Endodermal cell (in vitro differentiated cells): ENCODE results near the gene RHOT2. TPM values are rescaled to one million over a fixed set of nuclear protein-coding genes. Genes with fewer than 3 reads are reported as not detected.

Experiments
- DNase-seq: peaks from one replicate; pipeline ENCODE4 v3.0.0-alpha.2; 2017
- H3K27ac ChIP-seq: 2 replicates; pipeline ENCODE4 v1.5.1; 2013; ENCODE audit warnings: mild to moderate bottlenecking, low read depth, low read length, moderate library complexity
- H3K27me3 ChIP-seq: 2 replicates; pipeline ENCODE4 v1.6.1; 2013; ENCODE audit warnings: mild to moderate bottlenecking, low read length, moderate library complexity; ENCODE audit not compliant: insufficient read depth, control insufficient read depth, poor library complexity, severe bottlenecking
- H3K36me3 ChIP-seq: 2 replicates; pipeline ENCODE4 v1.7.0; 2013; ENCODE audit warnings: mild to moderate bottlenecking, low read length, moderate library complexity; ENCODE audit not compliant: control insufficient read depth, insufficient read depth
- H3K4me1 ChIP-seq: one replicate; pipeline ENCODE4 v1.7.0; 2013; ENCODE audit warnings: low read length; ENCODE audit not compliant: control insufficient read depth, insufficient read depth
- H3K4me3 ChIP-seq: 2 replicates; pipeline ENCODE4 v1.5.1; 2013; ENCODE audit warnings: mild to moderate bottlenecking, low read length, moderate library complexity
- H3K9ac ChIP-seq: 2 replicates; pipeline ENCODE4 v1.6.1; 2013; ENCODE audit warnings: mild to moderate bottlenecking, low read length, moderate library complexity; ENCODE audit not compliant: poor library complexity, severe bottlenecking; ENCODE audit errors: extremely low read depth
- H3K9me3 ChIP-seq: 2 replicates; pipeline ENCODE4 v1.6.1; 2013; ENCODE audit warnings: mild to moderate bottlenecking, low read length, moderate library complexity; ENCODE audit not compliant: control insufficient read depth
- H3K27ac Mint-ChIP-seq: 2 replicates; pipeline ENCODE4 v1.8.0; 2020; ENCODE audit warnings: mixed read lengths
- H3K27me3 Mint-ChIP-seq: 2 replicates; pipeline ENCODE4 v1.8.0; 2021; ENCODE audit warnings: mild to moderate bottlenecking, mixed read lengths; ENCODE audit not compliant: insufficient read depth
- H3K36me3 Mint-ChIP-seq: 2 replicates; pipeline ENCODE4 v1.8.0; 2020; ENCODE audit warnings: low read depth, mixed read lengths
- H3K4me1 Mint-ChIP-seq: 2 replicates; pipeline ENCODE4 v1.8.0; 2020; ENCODE audit warnings: mixed read lengths
- H3K4me3 Mint-ChIP-seq: 2 replicates; pipeline ENCODE4 v1.8.0; 2020; ENCODE audit warnings: mild to moderate bottlenecking, moderate library complexity, mixed read lengths
- H3K9me3 Mint-ChIP-seq: 2 replicates; pipeline ENCODE4 v1.8.0; 2020; ENCODE audit warnings: mild to moderate bottlenecking, mixed read lengths
- WGBS, 2 experiments: methylation state at CpG; one replicate each; pipeline versions ENCODE4 v1.1.5 to v1.1.7; 2013; ENCODE audit warnings: missing lambda C conversion rate in 2 of 2, mixed read lengths in 1 of 2; ENCODE audit not compliant: insufficient coverage in 1 of 2, insufficient read length in 1 of 2; 5-methylcytosine and 5-hydroxymethylcytosine counted together
- total RNA-seq, 2 donors: library from RNA; stranded (reverse); fragmentation: NEBNext Ultra II Directional in 1 of 2; extraction: Animal tissue kit (Norgen Biotek cat#: 25700) in 1 of 2; gene quantifications; 2 replicates in 1 of 2; 3 replicates in 1 of 2; pipeline ENCODE4 v1.2.1, GENCODE V29; 2021
- TF ChIP-seq, protein P1 (sequence below): fragments of 200-600 bp; sonication (generic); conservative IDR thresholded peaks from 2 replicates; pipeline ENCODE4 v1.5.0; 2021; ENCODE audit warnings: antibody characterized with exemption, mild to moderate bottlenecking

The RHOT2 gene
- total RNA-seq, 2 donors from 2014 or later = 180 to 193 TPM

DNA sequence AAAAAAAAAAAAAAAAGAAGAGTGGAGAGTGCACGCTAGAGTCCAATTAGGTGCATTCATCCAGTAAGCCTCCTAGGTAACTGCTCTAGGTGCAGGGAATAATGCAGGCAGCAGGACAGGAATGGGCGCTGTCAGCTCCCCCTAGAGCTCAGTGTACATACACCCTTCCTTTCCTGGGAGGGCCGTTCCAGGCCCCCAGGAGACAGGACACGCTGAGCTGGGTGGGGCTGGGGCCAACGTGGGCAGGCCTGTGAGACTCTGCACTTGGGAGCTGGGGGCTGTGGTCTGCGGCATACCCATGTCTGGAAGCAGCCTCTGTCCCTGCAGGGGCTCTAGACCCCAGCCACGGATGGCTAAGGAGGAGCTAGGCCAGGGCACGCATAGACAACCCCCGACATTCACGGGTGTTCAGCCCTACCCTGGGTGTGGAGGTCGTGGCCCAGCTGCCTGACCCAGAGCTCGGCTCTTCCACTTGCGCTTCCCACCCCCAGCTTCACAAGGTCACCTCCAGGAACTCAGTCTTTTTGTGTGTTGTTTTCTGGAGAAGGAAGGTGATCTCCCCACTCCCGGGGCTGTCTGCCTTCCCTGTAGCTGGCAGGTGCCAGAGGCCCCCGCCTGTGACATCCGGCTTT lies 52.0 kb downstream of the RHOT2 start:
- Mint-ChIP-seq H3K27me3 (peaks cover 8% of the 10 kb centered on the region), H3K9me3 (no peaks in the 10 kb centered on the region), H3K4me1 (peaks cover 9% of the 10 kb centered on the region), H3K36me3 (no peaks in the 10 kb centered on the region), H3K4me3 (peak overlapping the region; percentile 67), H3K27ac (peak overlapping the region; percentile 84)
- H3K4me1 ChIP-seq = peaks cover 8% of the 10 kb centered on the region
- H3K4me3 ChIP-seq = peak overlapping the region; percentile 87
- peak overlapping the region; percentile 76 for H3K27ac ChIP-seq
- no peaks in the 10 kb centered on the region for H3K36me3 ChIP-seq
- H3K27me3 ChIP-seq = peaks cover 8% of the 10 kb centered on the region
- H3K9ac ChIP-seq = peak overlapping the region; percentile 59
- TF ChIP-seq, protein P1, sequence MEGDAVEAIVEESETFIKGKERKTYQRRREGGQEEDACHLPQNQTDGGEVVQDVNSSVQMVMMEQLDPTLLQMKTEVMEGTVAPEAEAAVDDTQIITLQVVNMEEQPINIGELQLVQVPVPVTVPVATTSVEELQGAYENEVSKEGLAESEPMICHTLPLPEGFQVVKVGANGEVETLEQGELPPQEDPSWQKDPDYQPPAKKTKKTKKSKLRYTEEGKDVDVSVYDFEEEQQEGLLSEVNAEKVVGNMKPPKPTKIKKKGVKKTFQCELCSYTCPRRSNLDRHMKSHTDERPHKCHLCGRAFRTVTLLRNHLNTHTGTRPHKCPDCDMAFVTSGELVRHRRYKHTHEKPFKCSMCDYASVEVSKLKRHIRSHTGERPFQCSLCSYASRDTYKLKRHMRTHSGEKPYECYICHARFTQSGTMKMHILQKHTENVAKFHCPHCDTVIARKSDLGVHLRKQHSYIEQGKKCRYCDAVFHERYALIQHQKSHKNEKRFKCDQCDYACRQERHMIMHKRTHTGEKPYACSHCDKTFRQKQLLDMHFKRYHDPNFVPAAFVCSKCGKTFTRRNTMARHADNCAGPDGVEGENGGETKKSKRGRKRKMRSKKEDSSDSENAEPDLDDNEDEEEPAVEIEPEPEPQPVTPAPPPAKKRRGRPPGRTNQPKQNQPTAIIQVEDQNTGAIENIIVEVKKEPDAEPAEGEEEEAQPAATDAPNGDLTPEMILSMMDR = no peak
- H3K9me3 ChIP-seq = no peaks in the 10 kb centered on the region
- 34 to 38% methylated on average over 4 to 16 of the region's 16 CpGs for WGBS, 2 experiments
- peak; percentile 63 for DNase-seq

DNA sequence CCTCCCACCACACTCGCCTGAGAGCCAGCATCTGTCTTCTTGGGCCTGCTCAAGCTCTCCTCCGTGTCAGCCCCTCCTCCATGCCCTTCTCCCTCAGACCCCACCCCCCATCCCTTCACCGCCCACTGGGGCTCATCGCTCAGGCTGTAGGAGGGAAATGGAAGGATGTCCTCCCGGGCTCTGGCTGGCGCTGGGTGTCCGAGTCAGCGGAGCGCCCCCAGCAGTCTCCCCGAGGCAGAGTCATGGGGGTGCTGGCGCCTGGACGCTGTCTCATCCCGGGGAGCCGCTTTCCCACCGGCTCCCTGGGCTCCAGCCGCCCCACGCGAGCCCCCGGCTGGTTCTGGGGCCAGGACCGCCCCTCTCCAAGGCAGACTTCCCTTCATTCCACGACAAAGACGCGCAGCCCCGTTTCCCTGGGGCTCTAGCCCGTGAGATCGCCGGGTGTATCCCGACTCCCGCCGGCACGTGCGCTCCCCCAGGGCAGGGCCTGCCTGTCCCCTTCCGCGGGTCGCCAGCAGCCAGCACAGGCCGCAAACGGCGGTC lies 52.6 kb downstream of the RHOT2 start:
- Histone ChIP-seq H3K9ac (peak overlapping the region; percentile 59), H3K36me3 (no peaks in the 10 kb centered on the region), H3K27ac (peak overlapping the region; percentile 88), H3K27me3 (peaks cover 9% of the 10 kb centered on the region), H3K9me3 (no peaks in the 10 kb centered on the region), H3K4me1 (peaks cover 8% of the 10 kb centered on the region), H3K4me3 (peak overlapping the region; percentile 87)
- H3K27me3 Mint-ChIP-seq = peaks cover 13% of the 10 kb centered on the region
- TF ChIP-seq, protein P1 = peak; percentile 29
- H3K36me3 Mint-ChIP-seq = no peaks in the 10 kb centered on the region
- peak overlapping the region; percentile 84 for H3K27ac Mint-ChIP-seq
- H3K9me3 Mint-ChIP-seq = no peaks in the 10 kb centered on the region
- WGBS, 2 experiments = 0% methylated on average over 12 to 38 of the region's 38 CpGs
- DNase-seq = peak; percentile 88
- H3K4me3 Mint-ChIP-seq = peak overlapping the region; percentile 67
- peaks cover 9% of the 10 kb centered on the region for H3K4me1 Mint-ChIP-seq

DNA sequence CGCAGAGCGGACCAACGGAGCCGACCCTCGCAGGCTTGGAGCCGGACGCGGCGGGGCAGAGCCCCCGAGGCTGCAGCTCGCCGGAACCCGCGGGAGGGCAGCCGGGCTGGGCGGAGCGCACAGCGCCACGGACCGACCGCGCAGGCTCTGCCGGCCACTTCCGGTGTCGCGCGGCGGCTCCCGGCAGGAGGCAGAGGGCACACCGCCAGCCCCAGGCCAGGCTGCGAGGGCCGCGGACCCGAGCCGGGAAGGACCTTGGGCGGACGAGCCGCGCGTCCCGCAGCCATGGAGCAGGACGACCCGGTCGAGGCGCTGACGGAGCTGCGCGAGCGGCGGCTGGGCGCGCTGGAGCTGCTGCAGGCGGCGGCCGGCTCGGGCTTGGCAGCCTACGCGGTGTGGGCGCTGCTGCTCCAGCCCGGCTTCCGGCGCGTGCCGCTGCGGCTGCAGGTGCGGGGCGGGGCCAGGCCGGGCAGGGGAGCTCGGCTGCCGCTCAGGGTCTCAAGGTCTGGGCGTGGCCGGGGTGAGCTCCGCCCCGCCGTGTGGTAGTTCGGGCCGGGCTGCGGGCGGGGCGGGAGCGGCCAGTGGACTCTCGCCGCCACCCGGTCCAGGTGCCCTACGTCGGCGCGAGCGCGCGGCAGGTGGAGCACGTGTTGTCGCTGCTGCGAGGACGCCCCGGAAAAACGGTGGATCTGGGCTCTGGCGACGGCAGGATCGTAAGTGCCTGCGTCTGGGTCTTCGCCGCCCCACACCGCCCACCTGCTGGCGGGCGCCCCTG lies 53.2 kb downstream of the RHOT2 start, which contains the start of gene ANTKMT:
Gene ANTKMT, plus strand, starts transcription at position 157 of the 775 bp plus-strand sequence. Its CDS starts 129 bp downstream, at position 286.
- H3K27ac Mint-ChIP-seq = peak within 1 kb of the TSS; percentile 84
- peak within 1 kb of the TSS; percentile 67 for H3K4me3 Mint-ChIP-seq
- Histone ChIP-seq H3K9me3 (no peaks in the 10 kb centered on the region), H3K9ac (peak within 1 kb of the TSS; percentile 59), H3K4me1 (peaks cover 8% of the 10 kb centered on the region), H3K27ac (peak within 1 kb of the TSS; percentile 88), H3K4me3 (peak within 1 kb of the TSS; percentile 87), H3K36me3 (no peaks in the 10 kb centered on the region), H3K27me3 (peaks cover 11% of the 10 kb centered on the region)
- H3K36me3 Mint-ChIP-seq = no peaks in the 10 kb centered on the region
- H3K27me3 Mint-ChIP-seq = peaks cover 15% of the 10 kb centered on the region
- peak; percentile 96 for DNase-seq
- H3K4me1 Mint-ChIP-seq = peaks cover 5% of the 10 kb centered on the region
- TF ChIP-seq, protein P1 = no peak
- WGBS, 2 experiments = 11 to 12% methylated on average over 45 to 106 of the region's 106 CpGs
- no peaks in the 10 kb centered on the region for H3K9me3 Mint-ChIP-seq
